DOHH2 (cell line): ENCODE measurements around the gene UBE2D2.
"Not testable (repeated sequence)": the region's sequence is repeated elsewhere in the genome, so short reads cannot be mapped to it uniquely, and the experiment has no call there.

Experiments
- H3F3A ChIP-seq: fragments of 200-600 bp; sonication (generic), shearing (Covaris generic); 2 replicates; pipeline ENCODE4 v1.6.0; 2016; ENCODE audit warnings: antibody characterized with exemption, mild to moderate bottlenecking; ENCODE audit not compliant: control insufficient read depth, insufficient read depth
- H3K27ac ChIP-seq: fragments of 200-600 bp; sonication (generic); 2 replicates; pipeline ENCODE4 v1.5.1; 2014; ENCODE audit warnings: low read depth, mild to moderate bottlenecking, low read length, moderate library complexity
- H3K27me3 ChIP-seq: fragments of 200-600 bp; sonication (generic); 2 replicates; pipeline ENCODE4 v1.6.1; 2014; ENCODE audit warnings: mild to moderate bottlenecking, low read length, mixed read lengths; ENCODE audit not compliant: control insufficient read depth
- H3K36me3 ChIP-seq: fragments of 200-600 bp; sonication (generic); 2 replicates; pipeline ENCODE4 v1.6.1; 2014; ENCODE audit warnings: mild to moderate bottlenecking, low read length, moderate library complexity, mixed read lengths; ENCODE audit not compliant: control insufficient read depth
- H3K4me1 ChIP-seq: fragments of 200-600 bp; sonication (generic); 2 replicates; pipeline ENCODE4 v1.6.1; 2014; ENCODE audit warnings: mild to moderate bottlenecking, low read length, mixed read lengths; ENCODE audit not compliant: control insufficient read depth
- H3K4me2 ChIP-seq: fragments of 200-600 bp; sonication (generic); 2 replicates; pipeline ENCODE4 v1.6.0; 2014; ENCODE audit warnings: mild to moderate bottlenecking, low read length, moderate library complexity
- H3K4me3 ChIP-seq: fragments of 200-600 bp; sonication (generic); 2 replicates; pipeline ENCODE4 v1.5.1; 2014; ENCODE audit warnings: mild to moderate bottlenecking, low read length, mixed read lengths
- H3K79me2 ChIP-seq: fragments of 200-600 bp; sonication (generic); 2 replicates; pipeline ENCODE4 v1.6.1; 2014; ENCODE audit warnings: mild to moderate bottlenecking, low read length, mixed read lengths; ENCODE audit not compliant: control insufficient read depth
- H3K9me2 ChIP-seq: fragments of 200-600 bp; sonication (generic); replicated peaks from 2 replicates; pipeline ENCODE4 v1.6.1; 2014; ENCODE audit warnings: mild to moderate bottlenecking, low read length, mixed read lengths; ENCODE audit not compliant: control insufficient read depth
- H3K9me3 ChIP-seq: fragments of 200-600 bp; sonication (generic); 2 replicates; pipeline ENCODE4 v1.6.1; 2014; ENCODE audit warnings: antibody characterized with exemption, low read length, mixed read lengths; ENCODE audit not compliant: control insufficient read depth, insufficient read depth
- H4K20me1 ChIP-seq: fragments of 200-600 bp; sonication (generic); 2 replicates; pipeline ENCODE4 v1.6.0; 2014; ENCODE audit warnings: low read depth, mild to moderate bottlenecking, antibody characterized with exemption, low read length, moderate library complexity; ENCODE audit not compliant: control insufficient read depth, insufficient read depth
- EZH2phosphoT487 ChIP-seq: fragments of 200-600 bp; sonication (generic); IDR thresholded peaks from 2 replicates; pipeline ENCODE4 v1.6.1; 2017; ENCODE audit warnings: borderline replicate concordance, mild to moderate bottlenecking, antibody characterized with exemption, low read length, moderate library complexity, mixed read lengths
- TF ChIP-seq, protein P1 (sequence below): fragments of 200-600 bp; sonication (generic); IDR thresholded peaks from one replicate; pipeline ENCODE4 v1.5.1; 2014; ENCODE audit warnings: antibody characterized with exemption, mild to moderate bottlenecking, low read depth, low read length; ENCODE audit not compliant: poor library complexity, severe bottlenecking

Gene UBE2D2

DNA sequence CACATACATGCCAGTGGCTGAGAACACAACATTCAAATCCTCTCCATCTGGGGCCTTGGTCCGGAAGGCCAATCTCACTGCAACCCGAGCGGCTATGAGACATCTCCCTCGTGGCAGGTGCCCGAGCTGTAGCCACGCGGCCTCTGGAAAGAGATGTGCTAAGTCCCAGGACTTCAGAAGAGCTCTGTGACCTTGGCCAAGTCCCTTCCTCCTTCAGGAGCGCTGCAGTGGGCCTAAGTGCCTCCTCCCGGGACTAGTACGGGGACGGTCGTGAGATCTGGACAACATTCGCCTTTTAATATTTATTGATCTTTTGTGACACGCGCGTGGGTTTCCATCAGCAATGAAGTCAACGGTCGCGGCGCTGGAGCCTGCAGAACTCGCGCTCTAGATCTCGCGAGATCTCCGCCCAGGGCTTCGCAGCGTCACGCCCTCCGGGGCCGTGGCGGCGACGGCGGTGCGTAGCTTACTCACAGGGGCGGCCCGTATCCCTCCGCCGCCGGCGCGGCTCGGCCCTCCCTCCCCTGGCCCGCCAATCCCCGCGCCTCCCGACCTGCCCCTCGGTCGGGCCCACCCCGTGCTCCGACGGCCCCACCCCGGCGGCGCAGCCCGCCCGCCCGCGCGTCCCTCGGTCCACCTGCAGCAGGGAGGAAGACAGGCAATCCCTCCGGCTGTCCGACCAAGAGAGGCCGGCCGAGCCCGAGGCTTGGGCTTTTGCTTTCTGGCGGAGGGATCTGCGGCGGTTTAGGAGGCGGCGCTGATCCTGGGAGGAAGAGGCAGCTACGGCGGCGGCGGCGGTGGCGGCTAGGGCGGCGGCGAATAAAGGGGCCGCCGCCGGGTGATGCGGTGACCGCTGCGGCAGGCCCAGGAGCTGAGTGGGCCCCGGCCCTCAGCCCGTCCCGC is at the start of gene UBE2D2:
Gene UBE2D2, plus strand, starts transcription at position 588 of the 903 bp plus-strand sequence. CDS start 453 bp downstream, outside the sequence.
- Histone ChIP-seq H3K4me3 (peak within 1 kb of the TSS; percentile 98), H3F3A (peaks cover 24% of the 10 kb centered on the region), H3K4me2 (peak within 1 kb of the TSS; percentile 83), H3K36me3 (peaks cover 41% of the 10 kb centered on the region), H3K79me2 (peaks cover 53% of the 10 kb centered on the region), H3K27me3 (no peaks in the 10 kb centered on the region), H3K9me2 (no peaks in the 10 kb centered on the region), H4K20me1 (peaks cover 5% of the 10 kb centered on the region; the same call in 1 of the 2 replicates), H3K27ac (peak within 1 kb of the TSS; percentile 89), H3K9me3 (no peaks in the 10 kb centered on the region), H3K4me1 (peaks cover 44% of the 10 kb centered on the region)
- TF ChIP-seq, protein P1, sequence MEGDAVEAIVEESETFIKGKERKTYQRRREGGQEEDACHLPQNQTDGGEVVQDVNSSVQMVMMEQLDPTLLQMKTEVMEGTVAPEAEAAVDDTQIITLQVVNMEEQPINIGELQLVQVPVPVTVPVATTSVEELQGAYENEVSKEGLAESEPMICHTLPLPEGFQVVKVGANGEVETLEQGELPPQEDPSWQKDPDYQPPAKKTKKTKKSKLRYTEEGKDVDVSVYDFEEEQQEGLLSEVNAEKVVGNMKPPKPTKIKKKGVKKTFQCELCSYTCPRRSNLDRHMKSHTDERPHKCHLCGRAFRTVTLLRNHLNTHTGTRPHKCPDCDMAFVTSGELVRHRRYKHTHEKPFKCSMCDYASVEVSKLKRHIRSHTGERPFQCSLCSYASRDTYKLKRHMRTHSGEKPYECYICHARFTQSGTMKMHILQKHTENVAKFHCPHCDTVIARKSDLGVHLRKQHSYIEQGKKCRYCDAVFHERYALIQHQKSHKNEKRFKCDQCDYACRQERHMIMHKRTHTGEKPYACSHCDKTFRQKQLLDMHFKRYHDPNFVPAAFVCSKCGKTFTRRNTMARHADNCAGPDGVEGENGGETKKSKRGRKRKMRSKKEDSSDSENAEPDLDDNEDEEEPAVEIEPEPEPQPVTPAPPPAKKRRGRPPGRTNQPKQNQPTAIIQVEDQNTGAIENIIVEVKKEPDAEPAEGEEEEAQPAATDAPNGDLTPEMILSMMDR = no peak
- no peak for TF ChIP-seq EZH2phosphoT487

- peaks cover 3% of the 10 kb centered on the region; the same call in 1 of the 2 replicates for H3K9me3 ChIP-seq
- no peak overlapping the region for H3K27ac ChIP-seq
- H3K4me3 ChIP-seq = no peak overlapping the region; the same call in 1 of the 2 replicates
- H3K4me1 ChIP-seq = peaks cover 29% of the 10 kb centered on the region
- no peaks in the 10 kb centered on the region for H3K9me2 ChIP-seq
- peaks cover 6% of the 10 kb centered on the region for H3F3A ChIP-seq
- H3K79me2 ChIP-seq = no peaks in the 10 kb centered on the region
- H4K20me1 ChIP-seq = no peaks in the 10 kb centered on the region
- H3K36me3 ChIP-seq = no peaks in the 10 kb centered on the region
- no peaks in the 10 kb centered on the region for H3K27me3 ChIP-seq
- TF ChIP-seq EZH2phosphoT487 = no peak
- peak overlapping the region; percentile 65; the same call in 1 of the 2 replicates for H3K4me2 ChIP-seq
Observed at GRCh38 chr5:139512786-139513390, 48.3 kb upstream of the UBE2D2 start.

DNA sequence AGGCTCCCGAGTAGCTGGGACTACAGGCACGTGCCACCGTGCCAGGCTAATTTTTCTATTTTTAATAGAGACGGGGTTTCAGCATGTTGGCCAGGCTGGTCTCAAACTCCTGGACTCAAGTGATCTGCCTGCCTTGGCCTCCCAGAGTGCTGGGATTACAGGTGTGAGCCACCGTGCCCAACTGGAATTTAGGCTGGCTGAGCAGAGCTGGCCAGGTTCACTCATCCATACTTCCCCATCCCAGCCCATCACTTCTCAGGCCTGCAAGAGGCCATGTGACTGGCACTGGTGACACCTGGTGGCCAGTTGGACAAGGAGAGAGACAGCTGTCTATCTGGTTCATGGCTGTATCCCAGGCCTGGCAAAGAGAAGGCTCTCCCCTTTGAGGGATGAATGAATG is 47.7 kb upstream of the UBE2D2 start:
- H3K79me2 ChIP-seq, H3K9me2 ChIP-seq, H3F3A ChIP-seq, H3K27me3 ChIP-seq, H3K36me3 ChIP-seq, H3K9me3 ChIP-seq, H4K20me1 ChIP-seq: not testable (repeated sequence)
- 0 out of 2 replicates have a peak overlapping the region, but pooled peaks have one; percentile 10 for H3K27ac ChIP-seq
- H3K4me2 ChIP-seq = peak overlapping the region; percentile 65
- H3K4me1 ChIP-seq = peaks cover 34% of the 10 kb centered on the region
- H3K4me3 ChIP-seq = peak overlapping the region; percentile 37
- TF ChIP-seq, protein P1 = peak; percentile 83
